ENCODE results near the gene FAM53A. TPM values are rescaled to one million over a fixed set of nuclear protein-coding genes. Genes with fewer than 3 reads are reported as not detected.

Gene FAM53A
- total and polyA plus RNA-seq, 2 of the 4 experiments (the other 2 are of a cell fraction): 2.0 to 3.1 TPM

DNA sequence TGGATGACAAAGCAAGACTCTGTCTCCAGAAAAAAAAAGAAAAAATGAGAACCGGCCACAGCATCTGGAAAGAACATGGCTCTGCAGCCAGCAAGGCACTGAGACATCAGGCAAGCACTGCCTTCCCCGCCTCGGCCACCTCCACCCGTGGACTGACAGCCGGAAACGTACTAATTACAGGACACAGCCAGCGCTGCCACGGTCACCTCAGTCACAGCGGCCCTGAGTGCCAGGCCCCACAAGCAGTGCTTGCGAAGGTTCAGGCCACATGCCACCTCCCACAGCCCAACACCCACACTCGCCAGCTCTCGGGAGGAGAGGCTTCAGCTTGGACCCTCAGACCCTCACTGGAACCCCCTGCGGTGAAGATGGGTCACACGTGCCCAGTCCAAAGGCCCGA, 16.8 kb downstream of the FAM53A start:
- no peak overlapping the region for H4K5ac ChIP-seq (ENCODE audit: low read depth, low read length)
- no peak overlapping the region for H4K8ac ChIP-seq (ENCODE audit: low read depth in 2 of 2, low read length in 2 of 2)
- no TSS peak for BruUV-seq (replicated peaks)
- H3K79me1 ChIP-seq (ENCODE audit: low read depth in 1 of 2, low read length in 2 of 2): no peaks in the 10 kb centered on the region
- POLR2A ChIA-PET (ENCODE audit: unreplicated experiment): interaction anchor here (0.6 kb wide), 1 partner anchor 26 kb away, joined by 4 read pairs; no protein-coding TSS in a partner anchor
- H3K23ac ChIP-seq (ENCODE audit: low read depth, low read length): no peak overlapping the region
- no peak overlapping the region for H4K91ac ChIP-seq (ENCODE audit: insufficient read depth, low read depth, low read length)
- H3K14ac ChIP-seq (replicated peaks; ENCODE audit: low read depth, low read length): no peak overlapping the region
- DNase-seq: no peak
- H3K27ac ChIP-seq (ENCODE audit: insufficient read depth, low read length): no peak overlapping the region
- dilution Hi-C loops (cut with HindIII; ENCODE audit: low sequenced_read_pairs, unreplicated experiment): no loop called here
- no peak overlapping the region for H2BK20ac ChIP-seq (ENCODE audit: low read depth, low read length)
- TF ChIP-seq FOS (IDR thresholded peaks at IDR 0.05; ENCODE audit: low read depth, low read length) (no peak), MAZ (IDR thresholded peaks at IDR 0.05; ENCODE audit: borderline replicate concordance, low read depth, low read length) (no peak), BHLHE40 (IDR thresholded peaks at IDR 0.05; ENCODE audit: low read depth, low read length) (no peak), MAFK (IDR thresholded peaks at IDR 0.05; ENCODE audit: low read depth, low read length) (no peak), POLR2A (IDR thresholded peaks at IDR 0.05; ENCODE audit: low read depth, low read length) (no peak), RAD21 (IDR thresholded peaks at IDR 0.05; ENCODE audit: low read length) (no peak)
- TF ChIP-seq, protein P1, sequence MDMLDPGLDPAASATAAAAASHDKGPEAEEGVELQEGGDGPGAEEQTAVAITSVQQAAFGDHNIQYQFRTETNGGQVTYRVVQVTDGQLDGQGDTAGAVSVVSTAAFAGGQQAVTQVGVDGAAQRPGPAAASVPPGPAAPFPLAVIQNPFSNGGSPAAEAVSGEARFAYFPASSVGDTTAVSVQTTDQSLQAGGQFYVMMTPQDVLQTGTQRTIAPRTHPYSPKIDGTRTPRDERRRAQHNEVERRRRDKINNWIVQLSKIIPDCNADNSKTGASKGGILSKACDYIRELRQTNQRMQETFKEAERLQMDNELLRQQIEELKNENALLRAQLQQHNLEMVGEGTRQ (IDR thresholded peaks at IDR 0.05; ENCODE audit: low read depth, low read length): no peak
- no peak overlapping the region for H2AK9ac ChIP-seq (replicated peaks; ENCODE audit: low read depth, low read length, poor library complexity)
- no peak overlapping the region for H2AK5ac ChIP-seq (ENCODE audit: low read depth, low read length)
- intact Hi-C loops (cut with micrococcal nuclease): no loop called here
- H3K36me3 ChIP-seq (ENCODE audit: control insufficient read depth, insufficient read depth, low read length): no peaks in the 10 kb centered on the region
- no peak overlapping the region for H2AFZ ChIP-seq (replicated peaks; ENCODE audit: low read length, poor library complexity)
- H3K4me3 ChIP-seq (ENCODE audit: insufficient read depth, low read depth, low read length): no peak overlapping the region
- H3K56ac ChIP-seq (ENCODE audit: extremely low read depth, insufficient read depth, low read length): no peak overlapping the region
- no peak overlapping the region for H3K4me2 ChIP-seq (ENCODE audit: low read depth, low read length)
- H3K9ac ChIP-seq (ENCODE audit: low read depth, low read length): no peak overlapping the region
- no peak overlapping the region for H3K18ac ChIP-seq (ENCODE audit: low read depth, low read length)
- no peaks in the 10 kb centered on the region for H3K9me3 ChIP-seq (ENCODE audit: control insufficient read depth, insufficient read depth, low read length)
- no peaks in the 10 kb centered on the region for H3K4me1 ChIP-seq (ENCODE audit: control insufficient read depth, insufficient read depth, low read length)
- no peaks in the 10 kb centered on the region for H4K20me1 ChIP-seq (ENCODE audit: insufficient read depth, low read length)
- H2BK120ac ChIP-seq (ENCODE audit: low read depth, low read length): no peak overlapping the region
- in situ Hi-C loops (cut with MboI; ENCODE audit: low sequenced_read_pairs): no loop called here
- no peaks in the 10 kb centered on the region for H3K27me3 ChIP-seq (ENCODE audit: control insufficient read depth, insufficient read depth, low read length)
- H2BK15ac ChIP-seq (ENCODE audit: low read depth, low read length): no peak overlapping the region
- H3K9me1 ChIP-seq (ENCODE audit: insufficient read depth, low read length): no peaks in the 10 kb centered on the region; the same call in 1 of the 2 replicates
- 93% methylated on average over 13 of the region's 15 CpGs; no CpG with 5 or more reads in 1 of the 2 experiments for WGBS, 2 experiments (ENCODE audit: extremely low coverage in 2 of 2, insufficient read length in 1 of 2)
- CTCF ChIA-PET: interaction anchor here (0.6 kb wide), 1 partner anchor 26 kb away, joined by 3 read pairs; no protein-coding TSS in a partner anchor
- no peak overlapping the region for H2BK5ac ChIP-seq (ENCODE audit: low read depth, low read length, poor library complexity, severe bottlenecking)
- no peak overlapping the region for H3K4ac ChIP-seq (ENCODE audit: low read depth, low read length)
- ATAC-seq (ENCODE audit: low read depth): no peak
